T-helper 1 cell treated with Interleukin-12 subunit alpha and Interleukin-12 subunit beta and Interleukin-4 antibody, amounts not matched to agents 30 μg/mL and 1 μg/mL, for 36 hours (primary cell): Measurements from ENCODE around the gene SIRT3.
A peak's percentile ranks its signal among the peaks of the same experiment; 100 is the strongest.
"Not testable (repeated sequence)": the region's sequence is repeated elsewhere in the genome, so short reads cannot be mapped to it uniquely, and the experiment has no call there.

Experiments used
- H3K27ac Mint-ChIP-seq: one replicate; pipeline ENCODE4 v1.8.0; 2021; ENCODE audit warnings: mild to moderate bottlenecking, mixed read lengths
- H3K27me3 Mint-ChIP-seq: one replicate; pipeline ENCODE4 v1.8.0; 2021; ENCODE audit warnings: low read depth, mixed read lengths
- H3K36me3 Mint-ChIP-seq: one replicate; pipeline ENCODE4 v1.8.0; 2021; ENCODE audit warnings: low read depth, mixed read lengths
- H3K4me1 Mint-ChIP-seq: one replicate; pipeline ENCODE4 v1.8.0; 2021; ENCODE audit warnings: low read depth, mixed read lengths
- H3K4me3 Mint-ChIP-seq: one replicate; pipeline ENCODE4 v1.8.0; 2021; ENCODE audit warnings: mild to moderate bottlenecking, moderate library complexity, mixed read lengths
- H3K9me3 Mint-ChIP-seq: one replicate; pipeline ENCODE4 v1.8.0; 2021; ENCODE audit warnings: mixed read lengths

SIRT3 gene

DNA sequence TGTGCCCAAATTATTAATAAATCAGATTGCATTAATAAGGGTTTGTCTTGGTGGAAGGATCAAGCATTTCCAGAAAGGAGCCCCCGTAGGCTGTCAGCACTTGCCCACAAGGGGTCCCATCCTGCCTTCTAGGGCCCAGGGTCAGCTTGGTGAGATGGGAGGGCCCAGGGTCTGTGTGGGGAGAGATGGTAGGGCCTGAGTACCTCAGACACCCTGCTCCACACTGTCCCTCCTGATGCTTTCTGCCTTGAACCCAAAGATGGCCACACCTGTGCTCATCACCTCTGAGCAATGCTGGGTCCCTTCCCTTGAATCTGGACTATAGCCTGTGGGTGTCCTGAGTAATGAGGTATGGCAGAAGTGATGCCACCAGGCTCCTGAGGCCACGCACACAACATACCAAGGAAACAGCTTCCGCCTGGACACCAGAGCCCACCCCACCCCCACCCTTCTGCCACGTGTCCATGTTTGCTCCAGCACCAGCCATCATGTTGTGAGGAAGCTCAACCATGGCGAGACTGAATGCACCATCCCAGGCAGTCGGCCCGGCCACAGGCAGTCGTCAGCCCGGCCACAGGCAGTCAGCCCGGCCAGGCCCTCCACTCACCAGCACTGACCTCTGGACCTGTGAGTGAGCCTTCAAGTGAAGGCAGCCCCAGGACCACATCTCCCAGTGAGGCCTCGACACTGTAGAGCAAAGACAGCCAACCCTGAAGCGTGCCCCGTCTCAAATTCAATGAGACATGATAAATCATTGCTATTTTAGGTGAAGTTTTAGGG, 35.7 kb downstream of the SIRT3 start:
- Mint-ChIP-seq H3K9me3 (no peaks in the 10 kb centered on the region), H3K4me1 (peaks cover 17% of the 10 kb centered on the region), H3K4me3 (no peak overlapping the region), H3K36me3 (peaks cover 12% of the 10 kb centered on the region), H3K27ac (no peak overlapping the region), H3K27me3 (no peaks in the 10 kb centered on the region)

DNA sequence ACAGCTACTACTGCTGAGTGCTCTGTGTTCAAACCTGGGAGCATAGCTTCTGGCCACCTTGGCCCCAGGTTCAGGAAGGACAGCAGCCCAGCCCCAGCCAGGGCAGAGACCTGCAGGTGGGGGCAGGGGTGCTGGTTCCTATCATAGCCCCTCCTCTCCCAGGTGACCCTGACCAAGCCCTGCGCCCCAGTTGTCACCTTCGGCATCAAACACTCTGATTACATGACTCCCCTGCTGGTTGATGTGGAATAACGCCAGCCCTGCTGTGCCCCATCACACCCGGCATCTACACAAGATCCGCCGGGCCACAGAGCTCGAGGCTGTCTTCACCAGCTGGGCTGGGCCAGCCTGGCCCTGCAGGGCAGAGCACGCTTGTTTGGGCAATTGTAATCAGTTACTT, 36.4 kb downstream of the SIRT3 start:
- no peaks in the 10 kb centered on the region for H3K27me3 Mint-ChIP-seq
- no peak overlapping the region for H3K27ac Mint-ChIP-seq
- H3K36me3 Mint-ChIP-seq: peaks cover 12% of the 10 kb centered on the region
- H3K4me3 Mint-ChIP-seq: no peak overlapping the region
- no peaks in the 10 kb centered on the region for H3K9me3 Mint-ChIP-seq
- peaks cover 15% of the 10 kb centered on the region for H3K4me1 Mint-ChIP-seq

DNA sequence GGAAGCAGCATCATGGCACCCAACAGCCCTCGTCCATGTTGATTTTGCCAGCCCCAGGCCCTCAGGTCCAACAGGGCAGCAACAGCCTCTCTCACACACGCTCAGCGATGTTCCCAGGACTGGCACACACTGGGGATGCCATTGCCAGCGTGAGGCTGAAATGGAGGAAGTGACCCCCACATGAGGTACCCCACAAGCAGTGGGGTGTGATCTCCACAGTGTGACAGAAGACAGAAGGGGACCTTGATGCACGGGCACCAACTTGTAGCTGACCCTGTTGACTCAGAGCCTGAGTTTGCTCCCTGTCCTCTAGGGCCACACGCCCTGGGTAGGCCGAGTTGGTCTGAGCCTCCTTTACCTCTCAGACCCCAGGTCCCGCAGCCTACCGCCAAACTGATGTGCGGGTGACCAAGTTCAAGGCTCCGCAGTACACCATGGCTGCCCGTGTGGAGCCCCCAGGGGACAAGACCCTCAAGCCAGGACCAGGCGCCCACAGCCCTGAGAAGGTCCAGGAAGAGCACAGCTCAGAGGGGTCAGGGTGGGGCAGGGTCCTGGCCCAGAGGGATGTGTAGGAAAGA, 37.0 kb downstream of the SIRT3 start:
- Mint-ChIP-seq H3K27ac (no peak overlapping the region), H3K4me1 (peaks cover 15% of the 10 kb centered on the region), H3K36me3 (peaks cover 12% of the 10 kb centered on the region), H3K4me3 (no peak overlapping the region), H3K9me3 (no peaks in the 10 kb centered on the region), H3K27me3 (no peaks in the 10 kb centered on the region)

DNA sequence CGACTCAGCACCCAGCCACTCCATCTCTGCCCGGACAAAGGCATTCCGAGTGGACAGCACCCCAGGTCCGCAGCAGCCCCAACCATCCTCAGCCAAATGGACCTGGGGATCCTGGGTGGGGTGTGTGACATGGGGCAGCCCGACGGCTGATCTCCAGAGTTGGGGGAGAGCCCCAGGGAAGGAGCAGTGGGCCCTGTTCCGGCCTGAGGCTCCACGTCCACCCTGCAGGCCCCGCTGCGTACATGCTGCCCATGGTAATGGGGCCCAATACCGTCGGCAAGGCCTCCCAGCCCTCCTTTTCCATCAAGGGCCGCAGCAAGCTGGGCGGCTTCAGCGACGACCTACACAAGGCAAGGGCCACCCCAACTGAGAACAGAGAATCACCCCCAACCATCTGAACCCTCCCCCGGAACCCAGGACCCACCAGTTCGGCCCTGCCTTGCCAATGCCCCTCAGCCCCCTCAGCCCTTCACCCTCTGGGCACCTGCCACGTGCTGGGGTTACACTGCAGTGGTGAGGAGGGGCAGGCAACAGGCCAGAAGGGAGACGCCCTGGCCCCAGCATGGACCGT, 37.8 kb downstream of the SIRT3 start:
- Mint-ChIP-seq H3K4me1 (peaks cover 15% of the 10 kb centered on the region), H3K36me3 (peaks cover 5% of the 10 kb centered on the region), H3K4me3 (no peak overlapping the region), H3K9me3 (no peaks in the 10 kb centered on the region), H3K27me3 (no peaks in the 10 kb centered on the region), H3K27ac (no peak overlapping the region)

DNA sequence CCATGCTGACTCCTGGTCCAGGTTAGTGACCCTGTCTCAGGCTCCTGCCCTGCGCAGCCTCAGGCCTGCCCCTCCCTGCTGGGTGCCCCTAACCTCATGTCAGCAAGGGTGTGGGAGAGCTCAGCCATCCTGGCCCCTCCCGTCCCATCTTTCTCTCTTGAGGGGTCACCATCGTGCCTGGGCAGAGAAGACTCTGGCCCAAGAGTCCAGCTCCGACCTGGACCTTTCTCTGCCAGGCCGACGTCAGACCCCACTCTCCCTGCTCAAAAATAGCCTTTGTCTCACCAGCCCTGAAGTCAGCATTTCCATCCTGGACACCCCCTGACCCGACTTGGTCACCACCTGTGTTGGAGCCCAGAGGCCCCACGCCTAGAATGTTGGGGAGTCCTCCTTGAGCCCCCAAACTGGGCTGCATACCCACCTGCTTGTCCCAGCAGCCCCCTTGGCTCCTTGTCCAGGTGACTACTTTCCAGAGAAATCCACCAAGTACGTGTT, 38.4 kb downstream of the SIRT3 start:
- Mint-ChIP-seq H3K36me3 (peaks cover under 1% of the 10 kb centered on the region), H3K27me3 (no peaks in the 10 kb centered on the region), H3K9me3 (no peaks in the 10 kb centered on the region), H3K4me1 (peaks cover 11% of the 10 kb centered on the region), H3K4me3 (no peak overlapping the region), H3K27ac (no peak overlapping the region)

DNA sequence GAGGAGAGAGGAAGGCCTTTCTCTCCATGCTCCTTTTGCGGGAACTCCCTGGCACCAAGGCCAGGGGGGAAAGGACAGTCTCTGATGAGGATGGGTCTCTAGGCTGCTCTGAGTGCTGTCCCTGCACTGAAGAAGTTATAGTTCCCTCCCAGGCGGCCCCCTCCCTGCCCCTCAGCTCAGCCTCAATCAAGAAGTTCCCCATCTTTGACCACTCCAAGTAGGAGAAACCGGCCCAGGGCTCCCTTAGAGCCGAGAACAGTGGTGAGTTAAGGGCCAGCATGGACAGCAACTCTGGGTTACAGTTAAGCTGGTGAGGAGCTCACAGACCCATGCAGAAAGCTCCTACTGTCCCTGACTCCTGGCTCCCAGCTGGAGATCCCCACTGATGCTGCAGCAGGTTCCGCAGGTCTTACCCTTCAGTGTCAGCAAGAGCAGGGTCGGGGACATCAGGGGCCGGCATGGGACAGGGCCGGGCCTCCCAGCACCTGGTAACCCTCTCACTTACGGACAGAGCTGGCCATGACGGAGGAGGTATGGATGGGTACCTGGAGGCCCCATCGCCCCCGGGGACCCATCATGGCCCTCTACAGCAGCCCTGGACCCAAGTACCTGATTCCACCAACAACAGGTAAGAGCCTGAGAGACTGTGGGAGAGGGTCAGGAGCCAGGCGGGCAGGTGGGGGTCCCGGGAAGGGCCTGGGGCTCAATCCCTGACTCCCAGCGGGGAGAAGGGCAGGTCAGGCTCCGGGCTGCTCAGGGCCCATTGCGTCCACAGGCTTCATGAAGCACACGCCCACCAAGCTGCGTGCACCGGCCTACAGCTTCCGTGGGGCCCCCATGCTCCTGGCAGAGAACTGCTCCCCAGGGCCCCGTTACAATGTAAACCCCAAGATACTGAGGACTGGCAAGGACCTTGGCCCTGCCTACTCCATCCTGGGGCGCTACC, 39.1 kb downstream of the SIRT3 start:
- H3K4me1 Mint-ChIP-seq: peaks cover 7% of the 10 kb centered on the region
- no peaks in the 10 kb centered on the region for H3K9me3 Mint-ChIP-seq
- H3K27ac Mint-ChIP-seq: no peak overlapping the region
- no peaks in the 10 kb centered on the region for H3K27me3 Mint-ChIP-seq
- no peak overlapping the region for H3K4me3 Mint-ChIP-seq
- H3K36me3 Mint-ChIP-seq: no peaks in the 10 kb centered on the region

DNA sequence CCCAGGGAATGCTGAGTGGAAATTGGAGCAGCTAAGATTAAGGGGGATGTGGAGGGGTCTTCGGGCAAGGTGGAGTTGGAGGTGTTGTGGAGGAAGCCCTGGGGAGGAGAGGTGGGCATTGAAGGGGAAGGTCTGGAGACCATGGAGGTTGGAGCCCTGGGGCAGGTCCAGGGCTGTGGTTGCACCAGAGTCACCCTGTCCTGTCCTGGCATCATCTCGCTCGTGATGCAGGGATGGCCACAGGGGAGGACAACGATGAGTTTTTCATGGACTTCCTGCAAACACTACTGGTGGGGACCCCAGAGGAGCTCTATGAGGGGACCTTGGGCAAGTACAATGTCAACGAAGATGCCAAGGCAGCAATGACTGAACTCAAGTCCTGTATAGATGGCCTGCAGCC, 42.7 kb downstream of the SIRT3 start:
- not testable (repeated sequence) for H3K27ac Mint-ChIP-seq, H3K4me1 Mint-ChIP-seq, H3K36me3 Mint-ChIP-seq, H3K27me3 Mint-ChIP-seq, H3K9me3 Mint-ChIP-seq, H3K4me3 Mint-ChIP-seq

DNA sequence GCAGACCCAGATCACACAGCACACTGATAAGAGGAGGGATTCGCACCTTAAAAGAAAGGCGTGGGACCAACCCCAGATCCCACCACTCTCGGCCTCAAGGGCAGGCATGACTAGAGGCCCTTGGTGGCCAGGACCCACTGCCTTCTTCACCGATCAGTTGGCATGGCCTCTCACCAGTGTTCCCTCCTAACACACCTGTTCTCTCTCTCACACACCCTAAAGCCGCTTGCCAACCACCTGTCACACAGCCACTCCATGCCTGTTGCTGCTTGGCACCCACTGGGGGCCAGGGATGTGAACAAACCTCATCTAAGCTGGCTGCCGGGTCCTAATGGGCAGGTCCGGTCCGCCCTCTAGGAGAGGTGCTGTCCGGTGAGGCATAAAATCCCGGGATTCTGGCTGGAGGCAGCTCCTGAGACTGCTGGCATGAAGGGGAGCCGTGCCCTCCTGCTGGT, 43.4 kb downstream of the SIRT3 start, which contains the start of gene SCGB1C1:
SCGB1C1 (plus strand) TSS at position 405 of the 455 bp plus-strand sequence; CDS start at position 427, 22 bp downstream.
- H3K27me3 Mint-ChIP-seq, H3K4me1 Mint-ChIP-seq, H3K4me3 Mint-ChIP-seq, H3K36me3 Mint-ChIP-seq, H3K9me3 Mint-ChIP-seq: not testable (repeated sequence)
- H3K27ac Mint-ChIP-seq: peak within 1 kb of the TSS; percentile 55

DNA sequence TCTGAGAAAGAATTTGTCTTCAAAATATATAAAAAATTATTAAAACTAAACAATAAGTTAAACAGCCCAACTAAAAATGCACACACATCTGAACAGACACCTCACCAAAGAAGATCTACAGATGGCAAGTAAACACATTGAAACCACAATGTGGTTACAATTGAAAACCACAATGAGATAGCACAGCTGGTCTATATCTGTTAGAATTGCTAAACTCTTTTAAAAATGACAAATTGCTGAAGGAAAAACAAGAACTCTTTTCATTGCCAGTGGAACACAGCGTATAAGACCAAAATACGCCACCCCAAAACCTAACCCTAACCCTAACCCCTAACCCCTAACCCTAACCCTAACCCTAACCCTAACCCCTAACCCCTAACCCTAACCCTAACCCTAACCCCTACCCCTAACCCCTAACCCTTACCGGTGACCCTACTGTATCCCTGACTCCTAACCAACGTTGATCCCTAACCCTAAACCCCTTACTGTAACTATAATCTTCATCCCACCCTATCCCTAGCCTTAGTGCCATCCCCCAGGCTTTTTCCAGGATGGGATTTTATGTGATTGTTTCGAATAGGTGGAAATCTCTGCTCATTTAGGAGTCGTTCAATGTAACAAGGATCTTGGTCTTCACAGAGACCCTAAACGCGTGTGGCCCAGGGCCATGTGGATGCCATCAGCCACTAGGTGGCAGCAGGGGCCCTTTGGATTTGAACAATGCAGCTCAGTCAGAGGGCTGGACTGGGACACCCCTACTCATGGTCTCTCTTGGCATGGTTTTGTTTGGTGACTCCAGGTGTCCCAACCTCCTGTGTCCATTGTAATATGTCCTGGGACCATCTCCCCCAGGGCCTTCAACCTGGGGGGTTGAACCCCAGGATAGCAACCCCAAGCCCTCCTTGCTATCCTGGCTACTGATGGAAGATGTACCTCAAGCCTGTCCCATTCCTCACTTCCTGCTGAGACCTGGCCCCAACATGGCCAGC, 44.4 kb downstream of the SIRT3 start:
- H3K4me1 Mint-ChIP-seq, H3K36me3 Mint-ChIP-seq, H3K9me3 Mint-ChIP-seq, H3K27me3 Mint-ChIP-seq: not testable (repeated sequence)
- peak overlapping the region; percentile 35 for H3K4me3 Mint-ChIP-seq
- H3K27ac Mint-ChIP-seq: peak overlapping the region; percentile 63

DNA sequence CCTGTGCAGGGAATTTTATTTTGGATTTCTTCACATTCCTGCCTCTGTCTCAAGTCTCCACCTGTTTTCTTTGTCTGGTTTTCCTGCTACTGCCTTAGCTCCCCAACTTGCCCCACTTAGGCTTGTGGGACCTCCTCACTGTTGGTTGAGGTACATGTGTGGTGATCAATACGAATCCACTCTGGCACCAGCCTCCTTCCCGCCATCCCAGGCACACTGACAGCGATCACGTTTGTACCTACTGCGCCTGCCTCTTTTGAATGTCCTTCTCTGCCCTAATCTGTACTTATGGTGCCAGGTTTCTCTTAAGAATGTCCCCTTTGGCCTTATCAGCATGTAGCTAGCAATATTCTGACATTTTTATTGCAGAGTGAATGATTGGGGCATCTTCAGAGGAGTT, 45.6 kb downstream of the SIRT3 start:
- not testable (repeated sequence) for H3K27me3 Mint-ChIP-seq, H3K27ac Mint-ChIP-seq, H3K4me3 Mint-ChIP-seq, H3K9me3 Mint-ChIP-seq, H3K36me3 Mint-ChIP-seq, H3K4me1 Mint-ChIP-seq

DNA sequence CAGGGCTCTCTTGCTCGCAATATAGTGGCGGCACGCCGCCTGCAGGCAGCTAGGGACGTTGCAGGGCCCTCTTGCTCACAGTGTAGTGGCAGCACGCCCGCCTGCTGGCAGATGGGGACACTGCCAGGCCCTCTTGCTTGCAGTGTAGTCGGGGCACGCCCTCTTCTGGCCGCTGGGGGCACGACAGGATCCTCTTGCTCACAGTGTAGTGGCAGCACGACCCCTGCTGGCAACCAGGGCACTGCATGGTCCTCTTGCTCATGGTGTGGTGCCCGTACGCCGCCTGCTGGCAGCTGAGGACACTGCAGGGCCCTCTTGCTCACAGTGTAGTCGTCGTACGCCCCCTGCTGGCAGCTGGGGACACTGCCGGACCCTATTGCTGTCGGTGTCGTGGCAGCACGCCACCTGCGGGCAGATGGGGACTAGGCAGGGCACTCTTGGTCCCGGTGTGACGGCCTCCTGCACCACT, 46.3 kb downstream of the SIRT3 start:
- H3K36me3 Mint-ChIP-seq, H3K4me3 Mint-ChIP-seq, H3K27ac Mint-ChIP-seq, H3K9me3 Mint-ChIP-seq, H3K27me3 Mint-ChIP-seq, H3K4me1 Mint-ChIP-seq: not testable (repeated sequence)

DNA sequence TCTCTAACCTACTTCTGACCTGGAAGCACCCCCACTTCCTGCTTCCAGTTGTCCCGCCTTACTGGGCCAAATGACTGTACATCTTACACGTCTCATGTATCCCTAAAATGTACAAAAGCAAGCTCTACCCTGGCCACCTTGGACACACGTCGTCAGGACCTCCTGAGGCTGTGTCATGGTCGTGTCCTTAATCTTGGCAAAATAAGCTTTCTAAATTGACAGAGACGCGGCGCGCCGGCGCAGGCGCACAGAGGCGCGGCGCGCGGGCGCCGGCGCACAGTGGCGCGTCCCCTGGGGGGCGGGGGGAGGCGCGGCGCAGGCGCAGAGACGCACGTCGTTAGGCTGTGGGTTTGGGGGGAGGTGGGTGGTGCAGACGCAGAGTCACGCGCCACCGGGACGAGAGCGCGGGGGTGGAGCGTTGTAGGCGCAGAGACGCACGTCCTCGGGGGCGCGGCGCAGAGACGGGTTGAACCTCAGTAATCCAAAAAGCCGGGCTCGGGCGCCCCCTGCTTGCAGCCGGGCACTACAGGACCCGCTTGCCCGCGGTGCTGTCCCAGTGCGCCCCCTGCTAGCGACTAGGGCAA, 46.9 kb downstream of the SIRT3 start:
- not testable (repeated sequence) for H3K9me3 Mint-ChIP-seq, H3K4me3 Mint-ChIP-seq, H3K4me1 Mint-ChIP-seq, H3K27ac Mint-ChIP-seq, H3K27me3 Mint-ChIP-seq, H3K36me3 Mint-ChIP-seq

DNA sequence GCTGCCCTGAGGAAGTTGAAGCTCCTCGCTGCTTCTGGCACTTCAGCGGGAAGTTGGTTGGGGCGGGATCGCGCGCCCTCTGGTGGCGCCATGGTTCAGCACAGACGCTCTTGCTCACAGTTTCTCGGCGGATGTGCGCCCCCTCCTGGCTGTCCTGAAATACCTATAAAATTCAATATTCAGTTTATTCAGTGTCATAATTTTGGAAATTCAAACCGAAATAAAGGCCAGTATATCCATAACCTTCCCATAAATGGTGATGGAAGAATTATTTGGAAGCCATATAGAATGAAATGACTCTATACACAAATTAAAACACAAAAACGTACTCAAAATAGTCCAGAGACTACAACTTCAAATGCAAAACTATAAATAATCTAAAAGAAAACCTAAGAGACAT, 55.9 kb downstream of the SIRT3 start:
- not testable (repeated sequence) for H3K4me3 Mint-ChIP-seq, H3K36me3 Mint-ChIP-seq, H3K27ac Mint-ChIP-seq, H3K9me3 Mint-ChIP-seq, H3K4me1 Mint-ChIP-seq, H3K27me3 Mint-ChIP-seq
